GM23338 (cell line): ENCODE data around the gene KRTAP5-4.

ENCODE experiments used
- CTCF ChIP-seq, 2 experiments: fragments of 200-600 bp in 1 of 2; sonication (generic) in 1 of 2; conservative IDR thresholded peaks; 2 replicates each; pipeline versions ENCODE4 v1.5.1 to v1.6.1; 2016 to 2017; ENCODE audit warnings: antibody characterized with exemption in 2 of 2, low read depth in 2 of 2, mild to moderate bottlenecking in 2 of 2, moderate library complexity in 1 of 2
- EZH2 ChIP-seq: fragments of 200-600 bp; sonication (generic); IDR thresholded peaks from one replicate; pipeline ENCODE4 v1.8.0; 2017; ENCODE audit warnings: antibody characterized with exemption, mild to moderate bottlenecking, low read depth; ENCODE audit not compliant: unreplicated experiment
- EZH2phosphoT487 ChIP-seq: fragments of 200-600 bp; sonication (generic); IDR thresholded peaks from one replicate; pipeline ENCODE4 v1.8.1; 2018; ENCODE audit warnings: antibody characterized with exemption; ENCODE audit not compliant: unreplicated experiment
- POLR2AphosphoS5 ChIP-seq: IDR thresholded peaks from 2 replicates; pipeline ENCODE4 v1.6.1; 2016; ENCODE audit warnings: antibody characterized with exemption, low read depth
- REST ChIP-seq: IDR thresholded peaks from one replicate; pipeline ENCODE4 v1.6.1; 2018; ENCODE audit warnings: antibody characterized with exemption; ENCODE audit not compliant: unreplicated experiment

GRCh38 chr11:1608363-1608762 lies 13.6 kb downstream of the KRTAP5-4 start, which contains the start of gene KRTAP5-3:
- TF ChIP-seq CTCF (conservative IDR thresholded peaks at IDR 0.05; ENCODE audit: low read depth in 2 of 2): no peak
- no peak for TF ChIP-seq EZH2phosphoT487
- no peak for TF ChIP-seq EZH2
- TF ChIP-seq POLR2AphosphoS5: no peak
- TF ChIP-seq REST: no peak
